GM21367 (cell line): Measurements from ENCODE around the gene ETV3.

ENCODE experiments used
- ATAC-seq: cut with Tn5 transposase; IDR thresholded peaks from one replicate; pipeline ENCODE4 v1.9.1; 2021; ENCODE audit not compliant: unreplicated experiment

The ETV3 gene

DNA sequence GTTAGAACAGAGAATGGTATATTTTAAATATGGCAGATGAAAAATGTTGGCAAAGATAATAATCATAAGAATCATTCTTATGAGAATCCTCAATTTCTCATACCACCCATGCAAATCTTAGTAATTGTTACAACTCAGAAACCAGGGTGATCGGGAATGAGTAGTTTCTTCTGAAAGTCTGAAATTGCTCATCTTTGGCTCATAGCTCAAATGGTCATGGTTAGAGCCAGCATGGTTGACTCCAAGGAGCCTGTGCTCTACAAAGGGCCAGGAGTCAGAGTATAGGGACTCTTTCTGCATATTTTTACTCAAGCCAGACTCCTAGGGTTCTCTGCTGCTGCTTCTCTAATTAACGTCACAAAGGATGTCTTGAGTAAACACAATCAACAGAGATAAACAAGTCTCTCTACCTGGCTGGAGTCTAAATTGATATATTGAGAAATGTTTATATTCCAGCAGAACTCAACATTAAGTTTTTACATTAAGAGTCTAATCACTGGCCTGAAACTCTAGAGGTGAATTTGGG, 1.9 kb upstream of the ETV3 start:
- no peak for ATAC-seq

DNA sequence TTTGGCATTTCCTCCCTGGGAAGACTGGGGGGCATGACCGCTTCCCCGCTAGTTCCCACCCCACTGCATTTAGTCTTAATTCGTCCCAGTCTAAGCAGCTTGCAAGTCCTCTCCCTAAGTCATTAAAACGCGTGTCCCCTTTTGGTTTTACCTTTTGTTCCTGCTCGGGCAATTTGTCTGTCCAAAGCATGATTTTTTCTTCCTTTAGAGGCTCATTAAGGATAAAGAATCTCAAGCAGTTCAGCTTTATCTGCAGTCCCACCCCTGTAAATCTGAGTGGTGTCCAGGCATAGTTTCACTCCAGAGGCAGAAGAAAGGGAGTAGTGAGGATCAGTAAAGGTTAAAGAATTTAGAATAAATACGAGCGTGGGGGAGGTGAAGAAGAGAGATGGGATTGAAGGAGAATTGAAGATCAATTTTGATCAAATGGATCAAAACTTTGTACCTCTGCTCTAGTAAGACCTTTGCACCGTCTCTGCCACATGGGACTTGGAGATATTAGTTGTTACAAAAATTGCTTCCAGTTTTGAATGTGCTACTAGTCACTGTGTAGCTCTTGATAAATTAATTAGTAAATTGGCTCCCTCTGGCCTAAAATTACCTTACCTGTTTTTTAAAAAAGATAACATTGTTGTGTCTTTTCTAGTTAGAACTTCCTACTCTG, 989 bp upstream of the ETV3 start:
- ATAC-seq: no peak

GRCh38 chr1:157137408-157138219, 581 bp downstream of the ETV3 start:
- no peak for ATAC-seq

GRCh38 chr1:157137046-157137407, 1.2 kb downstream of the ETV3 start:
- no peak for ATAC-seq

GRCh38 chr1:157136133-157136532, 2.1 kb downstream of the ETV3 start:
- ATAC-seq: no peak

GRCh38 chr1:157135646-157136045, 2.5 kb downstream of the ETV3 start:
- ATAC-seq: no peak

DNA sequence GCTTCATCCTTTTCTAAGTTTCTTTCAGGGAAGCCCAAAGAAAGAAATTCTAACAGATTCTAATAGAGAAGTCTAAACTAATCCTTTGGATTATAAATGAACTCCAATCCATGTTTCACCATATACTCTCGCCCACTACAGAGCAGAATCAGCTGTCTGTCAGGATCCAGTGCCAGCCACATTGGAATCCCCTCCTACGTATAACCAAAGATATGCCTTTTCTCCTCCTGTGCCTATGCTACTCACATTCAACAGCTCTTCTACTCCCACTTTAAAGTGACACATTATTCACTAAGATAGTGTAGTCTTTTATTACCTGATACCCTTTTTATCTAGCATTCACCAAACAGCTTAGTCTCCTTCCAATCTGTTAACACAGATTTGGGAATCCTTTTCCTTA, 3.1 kb downstream of the ETV3 start:
- ATAC-seq: no peak

DNA sequence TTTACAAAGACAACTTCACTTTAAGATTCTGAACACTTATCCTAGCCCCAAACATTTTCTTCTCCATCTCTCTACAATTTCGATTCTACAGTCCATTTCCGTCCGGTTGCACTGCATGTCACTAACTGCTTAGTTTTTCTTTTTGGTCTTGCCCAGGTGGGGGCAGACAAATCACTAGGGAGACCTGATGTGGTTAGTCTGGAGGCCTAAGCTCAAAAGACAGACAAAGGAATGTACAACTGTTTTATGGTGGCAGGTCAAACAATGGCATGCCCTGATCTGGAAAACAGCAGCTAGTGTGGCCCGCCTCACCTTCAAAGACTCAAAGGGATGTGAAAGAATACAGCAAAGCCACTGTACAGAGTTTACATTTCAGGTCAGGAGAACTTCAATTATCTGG, 3.8 kb downstream of the ETV3 start:
- ATAC-seq: no peak

DNA sequence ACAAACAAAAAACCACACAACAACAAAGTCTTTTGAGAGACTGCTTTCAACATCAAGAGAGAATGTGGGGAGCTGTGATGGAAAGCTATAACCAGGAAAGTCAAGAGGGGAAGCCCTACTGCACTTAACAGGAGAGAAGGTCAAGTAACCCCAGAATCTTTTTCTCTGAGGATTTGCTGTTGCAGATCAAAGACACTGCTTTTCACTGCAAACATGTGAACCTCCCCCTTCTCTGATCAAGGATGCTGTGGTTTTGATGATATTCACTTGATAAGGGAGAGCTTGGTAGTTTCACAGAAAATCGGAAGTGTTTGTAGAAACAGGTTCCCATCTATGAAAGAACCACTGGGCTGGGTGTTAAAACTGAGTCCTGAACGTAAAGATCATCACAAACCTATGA, 4.8 kb downstream of the ETV3 start:
- no peak for ATAC-seq

GRCh38 chr1:157132616-157133167, 5.5 kb downstream of the ETV3 start:
- ATAC-seq: no peak

DNA sequence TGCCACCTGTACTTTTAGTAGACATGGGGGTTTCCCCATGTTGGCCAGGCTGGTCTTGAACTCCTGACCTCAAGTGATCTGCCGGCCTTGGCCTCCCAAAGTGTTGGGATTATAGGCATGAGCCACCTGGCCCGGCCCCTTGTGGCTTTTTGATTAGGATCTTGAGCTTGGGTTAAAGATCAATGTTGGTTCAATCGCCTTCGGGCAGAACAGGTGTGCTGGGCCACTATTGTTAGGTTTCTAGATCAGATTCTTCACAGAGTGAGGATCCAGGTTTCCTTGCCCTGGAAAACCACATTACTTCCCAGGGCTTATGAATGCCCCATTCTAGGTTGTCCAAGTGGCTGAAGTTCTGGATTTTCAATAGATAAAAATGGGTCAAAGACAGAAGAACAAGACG, 6.1 kb downstream of the ETV3 start:
- no peak for ATAC-seq

DNA sequence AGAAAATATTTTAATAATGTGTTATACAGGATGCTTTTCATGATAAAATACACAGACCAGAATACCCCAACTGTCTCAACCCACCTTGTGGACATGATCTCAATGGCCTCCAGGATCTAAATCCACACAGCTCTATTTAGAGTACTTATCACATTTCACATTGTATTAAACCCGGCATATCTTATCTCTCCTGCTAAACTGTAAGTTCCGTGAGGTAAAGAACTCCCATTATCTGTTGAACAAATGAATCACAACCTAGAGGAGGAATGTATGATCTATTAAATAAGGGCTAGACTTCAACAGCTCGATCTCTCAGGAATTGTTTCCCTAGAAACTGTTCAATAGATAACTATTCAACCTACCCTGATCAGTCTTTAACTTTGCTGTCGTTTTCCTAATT, 6.9 kb downstream of the ETV3 start:
- ATAC-seq: no peak

DNA sequence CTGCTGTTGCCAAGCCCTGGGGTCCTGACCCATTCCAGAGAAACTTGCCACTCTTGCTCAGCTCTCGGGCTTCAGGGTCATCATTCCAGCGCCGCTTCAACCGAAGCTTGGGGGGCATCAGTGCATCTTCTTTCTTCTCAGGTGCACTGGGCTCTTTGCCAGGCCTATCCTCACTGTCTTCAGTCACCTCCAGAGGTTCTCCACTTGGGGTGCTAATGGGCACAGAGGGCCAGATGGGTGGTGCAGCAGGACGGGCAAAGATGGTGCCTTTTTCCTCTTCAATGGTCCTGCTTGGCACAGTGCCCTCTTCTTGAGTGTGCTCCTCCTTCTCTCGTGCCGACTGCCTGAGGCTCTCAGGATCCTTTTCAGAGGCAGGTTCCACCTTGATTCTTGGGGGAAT, 13.3 kb downstream of the ETV3 start:
- no peak for ATAC-seq

- no peak for ATAC-seq
Measured at GRCh38 chr1:157119448-157119847, 18.7 kb downstream of the ETV3 start.

- ATAC-seq: no peak
Measured at GRCh38 chr1:157119008-157119407, 19.2 kb downstream of the ETV3 start.

- ATAC-seq: no peak
Measured at GRCh38 chr1:157117527-157118057, 20.6 kb downstream of the ETV3 start.

- ATAC-seq: no peak
Measured at GRCh38 chr1:157116737-157117103, 21.5 kb downstream of the ETV3 start.

- ATAC-seq: no peak
Measured at GRCh38 chr1:157115851-157116736, 22.1 kb downstream of the ETV3 start.

DNA sequence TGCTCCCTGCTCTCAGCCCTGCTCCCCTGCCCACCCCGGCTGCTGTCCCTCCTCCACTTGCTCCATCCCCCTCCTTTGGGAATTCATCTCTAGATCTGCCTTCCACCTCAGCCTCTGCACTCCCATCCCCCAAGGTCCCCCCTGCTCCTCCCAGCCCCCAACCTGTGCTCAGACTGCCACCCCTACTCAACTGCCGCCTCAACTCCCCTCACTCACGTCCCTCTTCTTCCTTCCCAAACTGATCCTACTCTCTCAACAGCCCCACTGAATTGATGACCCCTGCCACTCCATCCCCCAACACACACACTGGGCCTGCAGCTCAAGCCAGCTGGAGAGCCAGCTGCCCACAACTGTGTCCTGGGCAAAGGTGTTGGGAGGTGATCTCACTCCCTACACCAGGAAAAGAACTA, 22.8 kb downstream of the ETV3 start:
- ATAC-seq: no peak

- ATAC-seq: no peak
Measured at GRCh38 chr1:157114183-157115121, 23.7 kb downstream of the ETV3 start.
